Endodermal cell (in vitro differentiated cells): ENCODE measurements around the gene COL5A1. TPM values are rescaled to one million over a fixed set of nuclear protein-coding genes. Genes with fewer than 3 reads are reported as not detected.

Source experiments
- DNase-seq: peaks from one replicate; pipeline ENCODE4 v3.0.0-alpha.2; 2017
- H3K27ac ChIP-seq: 2 replicates; pipeline ENCODE4 v1.5.1; 2013; ENCODE audit warnings: mild to moderate bottlenecking, low read depth, low read length, moderate library complexity
- H3K27me3 ChIP-seq: 2 replicates; pipeline ENCODE4 v1.6.1; 2013; ENCODE audit warnings: mild to moderate bottlenecking, low read length, moderate library complexity; ENCODE audit not compliant: insufficient read depth, control insufficient read depth, poor library complexity, severe bottlenecking
- H3K36me3 ChIP-seq: 2 replicates; pipeline ENCODE4 v1.7.0; 2013; ENCODE audit warnings: mild to moderate bottlenecking, low read length, moderate library complexity; ENCODE audit not compliant: control insufficient read depth, insufficient read depth
- H3K4me1 ChIP-seq: one replicate; pipeline ENCODE4 v1.7.0; 2013; ENCODE audit warnings: low read length; ENCODE audit not compliant: control insufficient read depth, insufficient read depth
- H3K4me3 ChIP-seq: 2 replicates; pipeline ENCODE4 v1.5.1; 2013; ENCODE audit warnings: mild to moderate bottlenecking, low read length, moderate library complexity
- H3K9ac ChIP-seq: 2 replicates; pipeline ENCODE4 v1.6.1; 2013; ENCODE audit warnings: mild to moderate bottlenecking, low read length, moderate library complexity; ENCODE audit not compliant: poor library complexity, severe bottlenecking; ENCODE audit errors: extremely low read depth
- H3K9me3 ChIP-seq: 2 replicates; pipeline ENCODE4 v1.6.1; 2013; ENCODE audit warnings: mild to moderate bottlenecking, low read length, moderate library complexity; ENCODE audit not compliant: control insufficient read depth
- H3K27ac Mint-ChIP-seq: 2 replicates; pipeline ENCODE4 v1.8.0; 2020; ENCODE audit warnings: mixed read lengths
- H3K27me3 Mint-ChIP-seq: 2 replicates; pipeline ENCODE4 v1.8.0; 2021; ENCODE audit warnings: mild to moderate bottlenecking, mixed read lengths; ENCODE audit not compliant: insufficient read depth
- H3K36me3 Mint-ChIP-seq: 2 replicates; pipeline ENCODE4 v1.8.0; 2020; ENCODE audit warnings: low read depth, mixed read lengths
- H3K4me1 Mint-ChIP-seq: 2 replicates; pipeline ENCODE4 v1.8.0; 2020; ENCODE audit warnings: mixed read lengths
- H3K4me3 Mint-ChIP-seq: 2 replicates; pipeline ENCODE4 v1.8.0; 2020; ENCODE audit warnings: mild to moderate bottlenecking, moderate library complexity, mixed read lengths
- H3K9me3 Mint-ChIP-seq: 2 replicates; pipeline ENCODE4 v1.8.0; 2020; ENCODE audit warnings: mild to moderate bottlenecking, mixed read lengths
- WGBS, 2 experiments: methylation state at CpG; one replicate each; pipeline versions ENCODE4 v1.1.5 to v1.1.7; 2013; ENCODE audit warnings: missing lambda C conversion rate in 2 of 2, mixed read lengths in 1 of 2; ENCODE audit not compliant: insufficient coverage in 1 of 2, insufficient read length in 1 of 2; 5-methylcytosine and 5-hydroxymethylcytosine counted together
- total RNA-seq, 2 donors: library from RNA; stranded (reverse); fragmentation: NEBNext Ultra II Directional in 1 of 2; extraction: Animal tissue kit (Norgen Biotek cat#: 25700) in 1 of 2; gene quantifications; 2 replicates in 1 of 2; 3 replicates in 1 of 2; pipeline ENCODE4 v1.2.1, GENCODE V29; 2021
- TF ChIP-seq, protein P1 (sequence below): fragments of 200-600 bp; sonication (generic); conservative IDR thresholded peaks from 2 replicates; pipeline ENCODE4 v1.5.0; 2021; ENCODE audit warnings: antibody characterized with exemption, mild to moderate bottlenecking

The COL5A1 gene
- total RNA-seq, 2 donors from 2014 or later = 65.3 to 76.6 TPM

DNA sequence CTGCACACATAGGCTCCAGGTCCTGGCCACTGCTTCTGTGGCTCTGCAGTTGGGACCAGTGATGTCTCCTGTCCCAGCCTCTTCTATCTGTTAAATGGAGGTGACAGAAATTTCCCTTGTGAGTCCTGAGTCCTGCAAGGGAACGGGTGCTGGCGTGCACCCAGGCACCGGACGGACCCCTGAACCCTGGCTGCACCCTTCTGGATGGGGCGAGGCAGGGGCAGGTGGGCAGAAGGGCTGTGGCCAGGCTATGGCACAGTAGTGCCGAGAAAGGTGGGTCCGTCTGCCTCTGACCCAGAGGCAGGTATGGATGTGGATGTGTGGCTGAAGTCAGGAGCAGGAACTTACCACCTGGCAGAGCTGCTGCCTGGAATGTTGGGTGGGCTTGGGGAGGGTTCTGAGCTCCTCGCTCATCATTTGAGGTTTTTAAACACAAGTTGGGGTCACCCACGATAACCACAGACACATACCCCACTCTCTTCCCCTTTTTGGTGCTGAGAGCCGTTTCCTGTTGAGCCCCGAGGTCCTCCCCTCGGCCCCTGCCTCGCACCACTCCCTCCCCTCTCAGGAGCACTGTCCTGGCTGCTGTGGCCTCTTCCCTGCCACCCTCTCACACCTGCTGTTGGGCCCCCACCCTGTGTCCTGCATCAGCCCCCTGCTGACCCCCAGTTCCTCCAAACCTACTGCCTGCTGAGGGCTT lies 82.0 kb downstream of the COL5A1 start:
- no peak overlapping the region for H3K4me3 Mint-ChIP-seq
- Histone ChIP-seq H3K36me3 (peaks cover 7% of the 10 kb centered on the region), H3K27ac (no peak overlapping the region), H3K9ac (no peak overlapping the region), H3K4me3 (no peak overlapping the region), H3K4me1 (no peaks in the 10 kb centered on the region), H3K27me3 (no peaks in the 10 kb centered on the region), H3K9me3 (no peaks in the 10 kb centered on the region)
- TF ChIP-seq, protein P1, sequence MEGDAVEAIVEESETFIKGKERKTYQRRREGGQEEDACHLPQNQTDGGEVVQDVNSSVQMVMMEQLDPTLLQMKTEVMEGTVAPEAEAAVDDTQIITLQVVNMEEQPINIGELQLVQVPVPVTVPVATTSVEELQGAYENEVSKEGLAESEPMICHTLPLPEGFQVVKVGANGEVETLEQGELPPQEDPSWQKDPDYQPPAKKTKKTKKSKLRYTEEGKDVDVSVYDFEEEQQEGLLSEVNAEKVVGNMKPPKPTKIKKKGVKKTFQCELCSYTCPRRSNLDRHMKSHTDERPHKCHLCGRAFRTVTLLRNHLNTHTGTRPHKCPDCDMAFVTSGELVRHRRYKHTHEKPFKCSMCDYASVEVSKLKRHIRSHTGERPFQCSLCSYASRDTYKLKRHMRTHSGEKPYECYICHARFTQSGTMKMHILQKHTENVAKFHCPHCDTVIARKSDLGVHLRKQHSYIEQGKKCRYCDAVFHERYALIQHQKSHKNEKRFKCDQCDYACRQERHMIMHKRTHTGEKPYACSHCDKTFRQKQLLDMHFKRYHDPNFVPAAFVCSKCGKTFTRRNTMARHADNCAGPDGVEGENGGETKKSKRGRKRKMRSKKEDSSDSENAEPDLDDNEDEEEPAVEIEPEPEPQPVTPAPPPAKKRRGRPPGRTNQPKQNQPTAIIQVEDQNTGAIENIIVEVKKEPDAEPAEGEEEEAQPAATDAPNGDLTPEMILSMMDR = no peak
- no peak for DNase-seq
- H3K27ac Mint-ChIP-seq = no peak overlapping the region
- H3K9me3 Mint-ChIP-seq = no peaks in the 10 kb centered on the region
- no peaks in the 10 kb centered on the region for H3K4me1 Mint-ChIP-seq
- H3K36me3 Mint-ChIP-seq = peaks cover 3% of the 10 kb centered on the region
- H3K27me3 Mint-ChIP-seq = no peaks in the 10 kb centered on the region
- 92 to 93% methylated on average over 10 to 13 of the region's 13 CpGs for WGBS, 2 experiments

DNA sequence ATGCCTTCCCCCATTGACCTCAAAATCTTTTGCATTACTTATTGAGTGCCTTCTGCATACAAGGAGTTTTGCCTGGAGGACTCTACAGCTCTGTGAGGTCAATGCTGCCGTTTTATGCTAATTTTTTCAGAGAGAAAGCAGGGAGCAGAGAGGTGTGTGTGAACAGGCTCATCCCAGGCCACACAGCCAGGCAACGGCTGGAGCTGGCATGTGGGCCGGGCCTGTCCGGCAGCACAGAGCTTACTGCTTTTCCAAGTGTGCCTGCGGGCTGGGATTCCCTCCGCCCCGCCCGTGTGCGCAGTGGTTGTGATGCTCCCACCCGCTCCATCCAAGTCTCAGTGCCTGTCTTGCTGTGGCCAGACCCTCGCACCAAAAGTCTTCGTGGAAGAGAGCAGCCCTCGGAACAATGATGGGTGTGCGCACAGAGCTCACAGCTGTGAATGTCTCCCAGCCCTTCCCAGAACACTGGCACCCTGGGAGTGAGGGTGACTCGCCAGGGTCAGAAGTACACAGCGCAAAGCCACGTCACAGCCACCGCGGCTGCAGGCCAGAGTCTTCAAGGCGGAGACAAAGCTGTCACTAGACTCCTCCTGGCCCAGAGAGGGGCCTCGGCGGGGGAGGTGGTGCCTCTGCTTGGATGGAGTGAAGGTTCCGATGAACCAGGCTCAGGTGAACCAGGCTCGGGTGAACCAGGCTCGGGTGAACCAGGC lies 82.8 kb downstream of the COL5A1 start:
- peaks cover 4% of the 10 kb centered on the region for H3K36me3 ChIP-seq
- H3K9ac ChIP-seq = no peak overlapping the region
- H3K4me1 Mint-ChIP-seq = no peaks in the 10 kb centered on the region
- no peak overlapping the region for H3K27ac ChIP-seq
- H3K27ac Mint-ChIP-seq = no peak overlapping the region
- H3K4me3 ChIP-seq = no peak overlapping the region
- no peaks in the 10 kb centered on the region for H3K9me3 ChIP-seq
- TF ChIP-seq, protein P1 = no peak
- no peak for DNase-seq
- 91 to 94% methylated on average over 25 of the region's 25 CpGs for WGBS, 2 experiments
- H3K36me3 Mint-ChIP-seq = peaks cover 8% of the 10 kb centered on the region
- H3K9me3 Mint-ChIP-seq = no peaks in the 10 kb centered on the region
- H3K4me1 ChIP-seq = no peaks in the 10 kb centered on the region
- no peaks in the 10 kb centered on the region for H3K27me3 Mint-ChIP-seq
- H3K4me3 Mint-ChIP-seq = no peak overlapping the region
- H3K27me3 ChIP-seq = no peaks in the 10 kb centered on the region

DNA sequence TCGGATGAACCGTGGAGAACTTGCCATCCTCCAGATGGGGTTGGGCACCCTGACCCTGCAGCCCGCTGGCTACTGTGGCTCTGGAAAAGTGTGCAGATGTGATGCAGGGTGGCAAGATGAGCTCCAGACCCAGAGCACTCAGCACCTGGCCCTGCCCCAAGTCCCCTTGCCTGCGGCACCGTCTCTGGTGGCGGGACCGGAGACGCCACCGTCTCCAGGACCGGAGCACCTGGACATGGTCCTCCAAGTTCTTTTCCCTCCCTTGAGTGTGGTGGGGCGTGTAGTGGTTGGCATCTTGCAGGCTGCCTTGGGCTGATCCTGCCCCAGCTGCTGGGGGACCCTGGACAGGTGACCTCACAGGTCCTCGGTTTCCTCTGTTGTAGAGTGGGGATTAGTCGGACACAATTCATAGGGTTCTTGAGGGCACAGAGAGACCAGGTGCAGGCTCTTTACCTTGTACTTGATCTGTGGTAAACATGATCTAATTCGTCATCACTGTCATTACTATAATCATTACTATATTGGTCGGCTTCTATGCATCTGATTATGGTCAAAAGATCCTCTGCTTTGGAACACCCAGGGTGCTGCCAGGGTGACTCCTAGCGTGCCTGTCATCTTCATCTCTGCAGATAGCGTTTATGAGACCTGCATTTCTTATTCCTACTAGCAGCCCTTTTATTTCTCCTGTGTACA lies 83.5 kb downstream of the COL5A1 start:
- H3K4me3 ChIP-seq = no peak overlapping the region
- no peaks in the 10 kb centered on the region for H3K4me1 ChIP-seq
- peaks cover 4% of the 10 kb centered on the region for H3K36me3 ChIP-seq
- no peak overlapping the region for H3K27ac ChIP-seq
- DNase-seq = no peak
- 94 to 100% methylated on average over 4 to 17 of the region's 17 CpGs for WGBS, 2 experiments
- no peak overlapping the region for H3K9ac ChIP-seq
- Mint-ChIP-seq H3K4me1 (no peaks in the 10 kb centered on the region), H3K27me3 (no peaks in the 10 kb centered on the region), H3K9me3 (no peaks in the 10 kb centered on the region), H3K4me3 (no peak overlapping the region), H3K27ac (no peak overlapping the region), H3K36me3 (peaks cover 8% of the 10 kb centered on the region)
- no peaks in the 10 kb centered on the region for H3K9me3 ChIP-seq
- H3K27me3 ChIP-seq = no peaks in the 10 kb centered on the region
- TF ChIP-seq, protein P1 = no peak
